PC-3 (cell line): Measurements from ENCODE around the gene PRDM1. TPM values are rescaled to one million over a fixed set of nuclear protein-coding genes. Genes with fewer than 3 reads are reported as not detected.

Experiments used
- ATAC-seq: fragments of 200-7000 bp; cut with Tn5 transposase; 2 replicates; pipeline ENCODE4 v1.9.1; 2020; ENCODE audit warnings: mild to moderate bottlenecking, moderate library complexity
- BruUV-seq: library from RNA; stranded (reverse); fragments of 400-500 nt; replicated peaks from 2 replicates; lab custom pipeline; 2021; lab: Mats Ljungman, UMichigan
- CTCF ChIA-PET: fragments of 300-600 bp; sonication (Branson Sonifier 250); formaldehyde crosslinking; loops from one replicate; lab custom pipeline; 2022; ENCODE audit warnings: antibody characterized with exemption; lab: Charles Lee
- POLR2A ChIA-PET: fragments of 300-600 bp; sonication (Branson Sonifier 250); formaldehyde crosslinking; loops from one replicate; lab custom pipeline; 2022; ENCODE audit warnings: antibody characterized with exemption; ENCODE audit not compliant: unreplicated experiment; lab: Charles Lee
- DNase-seq: peaks from one replicate; pipeline ENCODE4 v3.0.0-alpha.2; 2015
- H2AFZ ChIP-seq: fragments of 300-600 bp; sonication (generic); 2 replicates; pipeline ENCODE4 v1.6.0; 2016; ENCODE audit warnings: antibody characterized with exemption, low read length
- H3F3A ChIP-seq: fragments of 300-600 bp; sonication (generic); one replicate; pipeline ENCODE4 v1.6.0; 2017; ENCODE audit warnings: antibody characterized with exemption, low read length, control low read depth, mild to moderate bottlenecking; ENCODE audit not compliant: unreplicated experiment
- H3K27ac ChIP-seq: fragments of 300-600 bp; sonication (generic); 2 replicates; pipeline ENCODE4 v1.5.1; 2016; ENCODE audit warnings: mild to moderate bottlenecking, low read length
- H3K27me3 ChIP-seq: fragments of 300-600 bp; sonication (generic); 2 replicates; pipeline ENCODE4 v1.6.1; 2016; ENCODE audit warnings: low read length, mixed read lengths
- H3K36me3 ChIP-seq: fragments of 300-600 bp; sonication (generic); 2 replicates; pipeline ENCODE4 v1.6.1; 2016; ENCODE audit warnings: low read depth, mixed run types, low read length, mixed read lengths
- H3K4me1 ChIP-seq: fragments of 300-600 bp; sonication (generic); 2 replicates; pipeline ENCODE4 v1.5.1; 2016; ENCODE audit warnings: low read length; ENCODE audit not compliant: insufficient read depth
- H3K4me2 ChIP-seq: fragments of 300-600 bp; sonication (generic); 2 replicates; pipeline ENCODE4 v1.6.0; 2016; ENCODE audit warnings: low read length
- H3K4me3 ChIP-seq: fragments of 300-600 bp; sonication (generic); 2 replicates; pipeline ENCODE4 v1.5.1; 2016; ENCODE audit warnings: mild to moderate bottlenecking, low read length, mixed read lengths
- H3K79me2 ChIP-seq: fragments of 300-600 bp; sonication (generic); 2 replicates; pipeline ENCODE4 v1.6.1; 2017; ENCODE audit warnings: low read length, mixed read lengths
- H3K9ac ChIP-seq: fragments of 300-600 bp; sonication (generic); 2 replicates; pipeline ENCODE4 v1.6.0; 2016; ENCODE audit warnings: mild to moderate bottlenecking, low read length
- H3K9me2 ChIP-seq: fragments of 300-600 bp; sonication (generic); replicated peaks from 2 replicates; pipeline ENCODE4 v1.6.1; 2016; ENCODE audit warnings: mixed run types, low read length, mixed read lengths
- H3K9me3 ChIP-seq: fragments of 300-600 bp; sonication (generic); 2 replicates; pipeline ENCODE4 v1.6.1; 2016; ENCODE audit warnings: low read length, mixed read lengths
- H4K20me1 ChIP-seq: fragments of 300-600 bp; sonication (generic); 2 replicates; pipeline ENCODE4 v1.6.1; 2016; ENCODE audit warnings: low read length, mixed read lengths
- EZH2 ChIP-seq: fragments of 300-600 bp; sonication (generic); IDR thresholded peaks from one replicate; pipeline ENCODE4 v1.6.1; 2017; ENCODE audit warnings: antibody characterized with exemption, mild to moderate bottlenecking, low read length; ENCODE audit not compliant: unreplicated experiment
- EZH2phosphoT487 ChIP-seq: fragments of 300-600 bp; sonication (generic); IDR thresholded peaks from 2 replicates; pipeline ENCODE4 v1.6.1; 2018; ENCODE audit warnings: mild to moderate bottlenecking, antibody characterized with exemption, low read length, borderline replicate concordance
- intact Hi-C: fragments of 100-400 bp; cut with micrococcal nuclease; formaldehyde crosslinking; loops from 2 replicates; pipeline ENCODE4 v1.9.0; 2023
- total RNA-seq: library from RNA; depleted of rRNA; stranded (reverse); fragments of >200 nt; gene quantifications from 2 replicates; pipeline ENCODE4 v1.2.3, GENCODE V29; 2014
- TF ChIP-seq, protein P1 (sequence below): fragments of 300-600 bp; sonication (generic); conservative IDR thresholded peaks from 2 replicates; pipeline ENCODE4 v1.5.1; 2017; ENCODE audit warnings: antibody characterized with exemption, low read depth, mild to moderate bottlenecking, low read length

The PRDM1 gene
- total RNA-seq, 1 experiment from 2014 or later, result 2.0 TPM

DNA sequence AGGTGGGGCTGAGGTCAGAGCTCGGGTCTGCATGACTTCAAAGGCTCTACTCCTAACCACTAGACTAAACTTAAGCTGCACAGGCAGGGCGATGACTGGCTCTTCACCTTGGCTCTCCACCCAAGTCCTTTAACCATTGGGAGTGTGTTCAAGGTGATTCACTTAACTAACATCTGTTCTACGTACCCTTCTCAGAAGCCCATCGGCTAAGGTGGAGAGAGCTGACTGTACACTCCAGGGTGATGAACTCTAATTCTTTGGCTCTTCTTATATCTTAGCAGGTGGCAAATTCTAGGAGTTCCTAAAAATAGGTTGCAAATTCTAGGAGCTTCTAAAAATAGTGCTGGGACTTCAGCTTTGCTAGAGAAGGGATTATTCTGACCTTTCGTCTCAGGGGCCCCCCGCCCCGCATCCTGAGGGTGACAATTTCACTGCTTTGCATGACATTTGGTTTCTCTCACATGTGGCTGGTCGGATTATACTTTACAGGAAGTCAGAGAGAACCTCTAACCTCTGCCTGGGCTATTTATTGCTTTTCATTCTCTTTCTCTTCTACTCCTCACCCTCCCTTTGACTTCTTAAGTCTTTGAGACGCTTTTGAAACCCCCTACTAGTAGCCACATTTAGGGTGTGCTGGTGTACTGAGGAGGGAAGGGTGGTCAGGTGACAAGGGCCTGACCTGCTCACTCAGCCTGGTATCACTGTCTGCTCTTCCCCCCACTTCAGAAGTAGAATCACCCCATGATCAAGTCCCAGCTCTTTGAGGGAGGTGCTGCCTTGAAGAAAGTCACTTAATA lies 55.5 kb downstream of the PRDM1 start:
- no peak overlapping the region for H3K4me2 ChIP-seq
- CTCF ChIA-PET, result no interaction called here
- H4K20me1 ChIP-seq, result no peaks in the 10 kb centered on the region
- H2AFZ ChIP-seq, result no peak overlapping the region
- ATAC-seq (no peak), DNase-seq (peak; percentile 41)
- H3K9me3 ChIP-seq, result no peaks in the 10 kb centered on the region
- H3K27me3 ChIP-seq, result no peaks in the 10 kb centered on the region
- POLR2A ChIA-PET, result no interaction called here
- no peaks in the 10 kb centered on the region for H3K36me3 ChIP-seq
- TF ChIP-seq, protein P1, sequence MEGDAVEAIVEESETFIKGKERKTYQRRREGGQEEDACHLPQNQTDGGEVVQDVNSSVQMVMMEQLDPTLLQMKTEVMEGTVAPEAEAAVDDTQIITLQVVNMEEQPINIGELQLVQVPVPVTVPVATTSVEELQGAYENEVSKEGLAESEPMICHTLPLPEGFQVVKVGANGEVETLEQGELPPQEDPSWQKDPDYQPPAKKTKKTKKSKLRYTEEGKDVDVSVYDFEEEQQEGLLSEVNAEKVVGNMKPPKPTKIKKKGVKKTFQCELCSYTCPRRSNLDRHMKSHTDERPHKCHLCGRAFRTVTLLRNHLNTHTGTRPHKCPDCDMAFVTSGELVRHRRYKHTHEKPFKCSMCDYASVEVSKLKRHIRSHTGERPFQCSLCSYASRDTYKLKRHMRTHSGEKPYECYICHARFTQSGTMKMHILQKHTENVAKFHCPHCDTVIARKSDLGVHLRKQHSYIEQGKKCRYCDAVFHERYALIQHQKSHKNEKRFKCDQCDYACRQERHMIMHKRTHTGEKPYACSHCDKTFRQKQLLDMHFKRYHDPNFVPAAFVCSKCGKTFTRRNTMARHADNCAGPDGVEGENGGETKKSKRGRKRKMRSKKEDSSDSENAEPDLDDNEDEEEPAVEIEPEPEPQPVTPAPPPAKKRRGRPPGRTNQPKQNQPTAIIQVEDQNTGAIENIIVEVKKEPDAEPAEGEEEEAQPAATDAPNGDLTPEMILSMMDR, result no peak
- no peak for TF ChIP-seq EZH2phosphoT487
- TF ChIP-seq EZH2, result no peak
- H3K4me1 ChIP-seq, result peaks cover 16% of the 10 kb centered on the region
- BruUV-seq, result no TSS peak
- no peak overlapping the region for H3K4me3 ChIP-seq
- no peaks in the 10 kb centered on the region for H3K79me2 ChIP-seq
- no peaks in the 10 kb centered on the region for H3F3A ChIP-seq
- intact Hi-C loops, result no loop called here
- H3K9ac ChIP-seq, result no peak overlapping the region
- H3K9me2 ChIP-seq, result no peaks in the 10 kb centered on the region
- H3K27ac ChIP-seq, result no peak overlapping the region

DNA sequence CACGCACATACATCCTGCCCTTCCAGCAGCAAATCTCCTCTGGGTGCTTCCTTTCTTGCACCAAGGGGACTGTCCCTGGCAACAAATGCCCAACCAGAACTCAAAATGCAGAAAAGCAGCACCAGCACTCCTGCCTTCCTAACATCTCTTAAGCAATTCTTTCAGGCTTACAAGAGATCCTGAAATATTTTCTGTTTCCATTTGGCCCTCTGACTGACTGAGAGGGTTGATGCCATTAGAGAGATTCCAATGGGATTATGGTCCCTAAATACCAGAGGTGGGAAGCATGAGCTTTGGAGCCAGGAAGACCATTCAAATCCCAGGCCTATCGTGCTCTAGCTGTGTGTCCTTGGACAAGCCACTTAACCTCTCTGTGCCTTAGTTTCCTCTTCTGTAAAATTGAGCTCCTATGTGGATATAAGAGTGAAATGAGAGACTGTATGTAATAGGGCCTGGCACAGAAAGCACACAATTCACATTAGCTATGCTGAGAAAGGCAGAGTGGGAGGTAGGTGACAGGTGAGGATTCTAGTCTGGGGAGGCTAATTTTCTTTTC lies 56.8 kb downstream of the PRDM1 start:
- intact Hi-C loops, result no loop called here
- Histone ChIP-seq H2AFZ (no peak overlapping the region), H3K9ac (no peak overlapping the region), H3K79me2 (no peaks in the 10 kb centered on the region), H3K27ac (no peak overlapping the region), H3F3A (no peaks in the 10 kb centered on the region), H3K27me3 (no peaks in the 10 kb centered on the region), H4K20me1 (no peaks in the 10 kb centered on the region), H3K4me2 (no peak overlapping the region), H3K4me1 (peaks cover 29% of the 10 kb centered on the region), H3K9me2 (no peaks in the 10 kb centered on the region), H3K4me3 (no peak overlapping the region), H3K36me3 (no peaks in the 10 kb centered on the region), H3K9me3 (no peaks in the 10 kb centered on the region)
- CTCF ChIA-PET, result no interaction called here
- ATAC-seq (no peak), DNase-seq (no peak)
- TF ChIP-seq EZH2phosphoT487 (no peak), EZH2 (no peak)
- TF ChIP-seq, protein P1, result no peak
- POLR2A ChIA-PET, result no interaction called here
- no TSS peak for BruUV-seq

DNA sequence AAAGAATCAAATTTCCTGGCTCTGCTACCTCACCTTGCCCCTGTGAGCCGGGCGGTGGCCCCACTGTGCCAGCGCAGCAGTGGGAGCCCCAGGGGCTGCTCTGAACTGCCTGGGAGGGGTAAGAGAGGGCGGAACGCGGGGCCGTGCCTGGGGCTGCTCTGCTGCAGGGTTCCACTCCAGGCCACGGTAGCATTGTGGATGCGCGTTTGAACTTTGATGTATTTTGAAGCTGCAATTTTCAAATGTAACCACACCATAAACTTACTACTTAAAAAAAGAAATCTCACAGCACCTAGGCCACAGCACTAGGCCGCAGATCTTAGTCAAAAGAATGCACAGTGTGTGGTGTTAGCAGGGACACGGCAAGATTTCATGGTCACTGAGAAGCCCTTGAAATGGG lies 57.5 kb downstream of the PRDM1 start:
- H3K79me2 ChIP-seq, result no peaks in the 10 kb centered on the region
- H3K4me1 ChIP-seq, result peaks cover 33% of the 10 kb centered on the region
- no peak overlapping the region for H3K9ac ChIP-seq
- no peaks in the 10 kb centered on the region for H3K27me3 ChIP-seq
- H3K4me3 ChIP-seq, result no peak overlapping the region
- no peak for DNase-seq
- no peak overlapping the region for H3K4me2 ChIP-seq
- H3K9me2 ChIP-seq, result no peaks in the 10 kb centered on the region
- CTCF ChIA-PET, result no interaction called here
- TF ChIP-seq EZH2phosphoT487, result no peak
- no peak for TF ChIP-seq EZH2
- TF ChIP-seq, protein P1, result no peak
- POLR2A ChIA-PET, result no interaction called here
- no peaks in the 10 kb centered on the region for H3K36me3 ChIP-seq
- intact Hi-C loops, result no loop called here
- H3F3A ChIP-seq, result no peaks in the 10 kb centered on the region
- no TSS peak for BruUV-seq
- no peaks in the 10 kb centered on the region for H3K9me3 ChIP-seq
- H3K27ac ChIP-seq, result no peak overlapping the region
- no peaks in the 10 kb centered on the region for H4K20me1 ChIP-seq
- H2AFZ ChIP-seq, result no peak overlapping the region
- ATAC-seq, result no peak
